ENCODE data around the gene S100A1. TPM values are rescaled to one million over a fixed set of nuclear protein-coding genes. Genes with fewer than 3 reads are reported as not detected.

Gene S100A1
- total RNA-seq, 4 donors from 2014 or later: 139 to 498 (median 231) TPM

DNA sequence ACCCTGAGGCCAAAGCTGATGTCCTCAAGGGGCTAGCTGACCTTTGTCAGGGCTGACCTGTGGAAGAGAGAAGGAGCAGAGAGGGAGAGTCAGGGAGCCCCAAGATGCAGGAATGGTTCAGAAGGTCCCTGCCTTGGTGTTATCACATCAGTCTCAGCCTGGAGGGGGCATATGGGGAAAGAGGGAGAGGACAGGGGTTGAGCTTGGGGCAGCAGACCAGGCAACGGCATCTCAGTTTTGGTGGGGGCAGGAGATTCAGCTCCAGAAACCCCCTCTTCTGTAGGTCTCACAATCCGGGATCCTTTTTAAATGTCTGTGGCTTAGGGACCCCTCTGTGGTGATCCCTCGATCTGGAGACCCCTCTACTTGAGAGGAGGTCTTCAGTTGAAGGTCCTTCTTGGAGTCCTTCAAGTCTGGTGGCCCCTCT lies 1.7 kb upstream of the S100A1 start:
- no peak for DNase-seq
- 30 to 32% methylated on average over 3 of the region's 3 CpGs for WGBS, 2 donors
- Histone ChIP-seq H3K4me3 (replicated peaks in 1 of 3) (peak overlapping the region in 2 of 3 donors; percentile 2 to 47), H3K4me1 (peaks cover 67 to 76% of the 10 kb centered on the region in 2 donors), H3K27ac (peak overlapping the region; percentile 96 to 99 (median 96)), H3K9me3 (no peaks in the 10 kb centered on the region), H3K27me3 (no peaks in the 10 kb centered on the region), H3K36me3 (peaks cover 0 to 2% of the 10 kb centered on the region in 2 donors)
- no peak for TF ChIP-seq CTCF (IDR thresholded peaks at IDR 0.05)
- TF ChIP-seq POLR2A (IDR thresholded peaks at IDR 0.05): no peak
- intact Hi-C loops (cut with DNase I): no loop called here

DNA sequence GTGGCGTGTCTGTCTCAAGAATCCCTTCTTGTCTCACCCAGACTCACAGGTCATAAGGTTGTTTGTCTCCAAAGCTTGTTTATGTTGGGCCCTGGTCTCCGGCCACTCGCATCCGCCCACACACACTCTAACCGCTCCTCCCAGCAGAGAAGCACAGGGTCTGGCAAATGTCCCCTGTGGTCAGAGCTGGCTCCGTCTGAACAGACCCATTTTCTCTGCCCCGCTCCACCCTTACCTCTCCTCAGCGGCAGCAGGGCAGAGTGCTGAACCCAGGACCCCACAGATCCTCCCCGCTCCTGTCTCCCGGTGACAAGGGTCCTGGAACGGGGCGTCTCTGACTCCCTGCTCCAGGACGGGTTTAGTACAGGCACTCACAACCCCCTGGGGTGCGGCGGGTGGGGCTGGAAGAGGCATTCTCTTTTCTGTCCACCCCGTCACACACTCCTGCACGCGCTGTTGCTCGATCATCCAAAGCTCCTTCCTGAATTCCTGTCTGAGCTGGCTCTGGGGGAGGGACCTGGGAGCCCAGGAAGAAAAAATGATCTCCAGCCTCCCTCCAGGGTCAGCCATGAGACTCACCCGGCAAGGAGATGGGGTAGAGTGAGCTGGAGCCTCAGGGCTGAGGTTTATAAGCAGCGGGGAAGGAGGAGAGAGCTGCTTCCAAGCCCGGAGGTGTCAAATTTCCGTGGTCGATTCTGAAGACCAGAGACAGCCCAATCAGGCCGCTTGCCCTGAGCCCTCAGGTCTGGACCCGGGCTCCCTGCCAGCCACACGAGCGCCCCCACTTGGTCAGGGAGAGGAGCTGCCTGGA lies 1.1 kb upstream of the S100A1 start, which contains the start of gene S100A13:
S100A13 (minus strand) TSS at position 602 of the 811 bp plus-strand sequence. CDS start 1,033 bp downstream, outside the sequence.
- WGBS, 2 donors: 0 to 14% methylated on average over 11 to 23 of the region's 28 CpGs
- Histone ChIP-seq H3K4me1 (peaks cover 65 to 74% of the 10 kb centered on the region in 2 donors), H3K36me3 (peaks cover 0 to 2% of the 10 kb centered on the region in 2 donors), H3K27me3 (no peaks in the 10 kb centered on the region), H3K9me3 (no peaks in the 10 kb centered on the region), H3K4me3 (replicated peaks in 1 of 3) (peak within 1 kb of the TSS in 2 of 3 donors; percentile 2 to 47), H3K27ac (peak within 1 kb of the TSS; percentile 96 to 99 (median 96))
- intact Hi-C loops (cut with DNase I): no loop called here
- peak; percentile 94 to 95 for DNase-seq
- peak; percentile 64 to 82 for TF ChIP-seq POLR2A (IDR thresholded peaks at IDR 0.05)
- peak in 4 of 6 experiments; percentile 8 to 69 (median 56) for TF ChIP-seq CTCF (IDR thresholded peaks at IDR 0.05)

- Histone ChIP-seq H3K4me3 (replicated peaks in 1 of 3) (no peak overlapping the region), H3K9me3 (no peaks in the 10 kb centered on the region), H3K27me3 (no peaks in the 10 kb centered on the region), H3K4me1 (peaks cover 56 to 70% of the 10 kb centered on the region in 2 donors), H3K36me3 (peaks cover 0 to 2% of the 10 kb centered on the region in 2 donors), H3K27ac (peak overlapping the region; percentile 96 to 99 (median 96))
- 86 to 87% methylated on average over 5 to 6 of the region's 6 CpGs for WGBS, 2 donors
- no peak for DNase-seq
- intact Hi-C loops (cut with DNase I): no loop called here
- TF ChIP-seq CTCF (IDR thresholded peaks at IDR 0.05) (no peak), POLR2A (IDR thresholded peaks at IDR 0.05) (no peak)
Measured at GRCh38 chr1:153628638-153629342, 556 bp downstream of the S100A1 start.

- intact Hi-C loops (cut with DNase I): no loop called here
- no peak for TF ChIP-seq CTCF (IDR thresholded peaks at IDR 0.05)
- Histone ChIP-seq H3K27ac (peak overlapping the region; percentile 96 to 99 (median 96)), H3K36me3 (peaks cover 0 to 2% of the 10 kb centered on the region in 2 donors), H3K4me3 (replicated peaks in 1 of 3) (no peak overlapping the region), H3K4me1 (peaks cover 53 to 65% of the 10 kb centered on the region in 2 donors), H3K9me3 (no peaks in the 10 kb centered on the region), H3K27me3 (no peaks in the 10 kb centered on the region)
- no peak for DNase-seq
- 81 to 82% methylated on average over 5 of the region's 5 CpGs for WGBS, 2 donors
Measured at GRCh38 chr1:153629343-153629665, 1.1 kb downstream of the S100A1 start.

Measured in thyroid gland (tissue), 4 donors.